IPS DF 19.7 (cell line): Measurements from ENCODE around the gene LMAN1L.

Experiments
- DNase-seq: peaks from one replicate; pipeline ENCODE4 v3.0.0-alpha.2; 2013; ENCODE audit warnings: low read depth, low spot score

Gene LMAN1L

GRCh38 chr15:74794248-74794969, 18.2 kb upstream of the LMAN1L start:
- no peak for DNase-seq

GRCh38 chr15:74794970-74795349, 17.7 kb upstream of the LMAN1L start:
- no peak for DNase-seq

- no peak for DNase-seq
Observed at GRCh38 chr15:74795966-74796625, 16.5 kb upstream of the LMAN1L start.

- no peak for DNase-seq
Observed at GRCh38 chr15:74798388-74799254, 14.0 kb upstream of the LMAN1L start.

GRCh38 chr15:74799255-74799855, 13.3 kb upstream of the LMAN1L start:
- DNase-seq = no peak

- no peak for DNase-seq
Observed at GRCh38 chr15:74799856-74800558, 12.6 kb upstream of the LMAN1L start.

DNA sequence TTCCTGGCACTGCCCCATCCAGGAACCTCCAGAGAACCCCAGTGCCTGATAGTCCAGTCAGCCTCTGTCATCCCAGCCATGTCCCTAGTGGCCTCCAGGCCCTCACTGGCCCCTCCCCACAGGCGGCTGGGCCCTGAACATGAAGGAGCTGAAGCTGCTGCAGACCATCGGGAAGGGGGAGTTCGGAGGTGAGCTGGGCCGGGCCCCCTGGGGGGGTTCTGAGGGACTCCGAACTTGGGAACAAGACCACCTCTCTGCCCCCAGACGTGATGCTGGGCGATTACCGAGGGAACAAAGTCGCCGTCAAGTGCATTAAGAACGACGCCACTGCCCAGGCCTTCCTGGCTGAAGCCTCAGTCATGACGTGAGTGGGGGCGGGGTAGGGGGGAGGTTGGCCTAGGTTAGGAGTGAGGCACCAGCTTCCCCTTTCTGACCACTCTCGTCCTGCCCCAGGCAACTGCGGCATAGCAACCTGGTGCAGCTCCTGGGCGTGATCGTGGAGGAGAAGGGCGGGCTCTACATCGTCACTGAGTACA, 12.0 kb upstream of the LMAN1L start:
- no peak for DNase-seq

GRCh38 chr15:74801311-74801997, 11.2 kb upstream of the LMAN1L start:
- DNase-seq = no peak

DNA sequence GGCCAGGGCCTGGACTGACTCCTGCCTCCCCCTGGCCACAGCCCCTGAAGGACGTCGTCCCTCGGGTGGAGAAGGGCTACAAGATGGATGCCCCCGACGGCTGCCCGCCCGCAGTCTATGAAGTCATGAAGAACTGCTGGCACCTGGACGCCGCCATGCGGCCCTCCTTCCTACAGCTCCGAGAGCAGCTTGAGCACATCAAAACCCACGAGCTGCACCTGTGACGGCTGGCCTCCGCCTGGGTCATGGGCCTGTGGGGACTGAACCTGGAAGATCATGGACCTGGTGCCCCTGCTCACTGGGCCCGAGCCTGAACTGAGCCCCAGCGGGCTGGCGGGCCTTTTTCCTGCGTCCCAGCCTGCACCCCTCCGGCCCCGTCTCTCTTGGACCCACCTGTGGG, 10.3 kb upstream of the LMAN1L start:
- DNase-seq = no peak

GRCh38 chr15:74802862-74803447, 9.7 kb upstream of the LMAN1L start:
- DNase-seq = no peak

DNA sequence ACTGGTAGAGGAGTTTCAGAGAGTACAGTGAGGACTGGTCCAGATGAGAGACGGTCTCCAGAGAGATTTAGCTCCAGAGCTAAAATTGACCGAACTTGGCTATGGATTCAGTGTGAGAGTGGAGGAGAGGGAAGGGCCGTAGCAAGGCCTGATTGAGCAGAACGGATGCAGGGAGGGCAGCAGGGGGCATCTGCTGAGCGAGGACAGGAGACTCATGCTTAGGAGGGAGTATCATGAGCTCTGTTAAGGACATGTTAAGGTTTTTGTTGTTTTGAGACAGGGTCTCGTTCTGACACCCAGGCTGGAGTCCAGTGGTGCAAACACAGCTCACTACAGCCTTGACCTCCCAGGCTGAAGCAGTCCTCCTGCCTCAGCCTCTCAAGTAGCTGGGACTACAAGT, 7.7 kb upstream of the LMAN1L start:
- DNase-seq = no peak

DNA sequence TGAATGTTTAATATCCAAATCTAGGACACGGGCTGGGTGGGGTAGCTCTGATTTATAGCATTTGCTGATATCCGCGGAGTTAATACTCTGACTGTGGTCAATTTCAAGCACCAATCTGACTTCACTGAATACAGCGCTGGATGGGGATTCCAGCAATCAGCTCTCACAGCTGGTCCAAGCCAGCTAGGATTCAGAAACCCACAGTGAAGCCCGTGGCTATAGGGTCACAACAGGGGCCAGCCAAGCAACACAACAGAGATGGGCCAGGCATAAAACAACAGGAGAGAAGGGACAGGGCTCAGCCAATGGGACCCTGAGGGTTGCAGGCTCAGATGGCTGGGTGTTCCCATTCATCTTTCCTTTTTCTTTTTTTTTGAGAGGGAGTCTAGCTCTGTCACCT, 5.4 kb upstream of the LMAN1L start:
- no peak for DNase-seq

DNA sequence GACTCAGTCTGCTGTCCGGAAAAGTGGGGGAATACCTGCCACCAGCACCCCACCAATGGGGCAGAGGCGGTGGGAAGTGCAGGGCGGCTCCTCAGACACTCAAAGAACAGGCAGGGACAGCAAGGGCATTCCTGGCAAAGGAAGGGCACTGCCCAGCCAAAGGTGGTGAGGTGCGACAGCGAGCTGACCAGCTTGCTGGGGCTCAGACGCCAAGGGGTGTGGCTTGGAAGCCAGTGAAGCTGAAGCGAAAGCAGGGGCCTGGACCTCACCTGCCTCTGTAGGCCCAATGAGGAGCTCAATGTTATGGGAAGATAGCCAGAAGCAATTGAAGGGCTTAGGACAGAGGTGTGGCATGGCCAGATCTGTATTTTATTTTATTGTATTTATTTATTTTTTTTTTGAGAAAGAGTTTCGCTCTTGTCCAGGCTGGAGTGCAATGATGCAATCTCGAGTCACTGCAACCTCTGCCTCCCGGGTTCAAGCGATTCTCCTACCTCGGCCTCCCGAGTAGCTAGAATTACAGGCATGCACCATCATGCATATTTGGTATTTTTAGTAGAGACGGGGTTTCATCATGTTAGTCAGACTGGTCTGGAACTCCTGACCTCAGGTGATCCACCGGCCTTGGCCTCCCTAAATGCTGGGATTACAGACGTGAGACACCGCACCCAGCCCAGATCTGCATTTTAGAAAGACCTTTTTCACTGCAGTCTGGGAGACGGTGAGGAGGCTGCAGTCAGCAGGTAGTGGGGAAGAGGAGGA, 4.4 kb upstream of the LMAN1L start:
- DNase-seq = no peak

- no peak for DNase-seq
Observed at GRCh38 chr15:74808840-74809229, 3.8 kb upstream of the LMAN1L start.

- no peak for DNase-seq
Observed at GRCh38 chr15:74809242-74809641, 3.4 kb upstream of the LMAN1L start.

DNA sequence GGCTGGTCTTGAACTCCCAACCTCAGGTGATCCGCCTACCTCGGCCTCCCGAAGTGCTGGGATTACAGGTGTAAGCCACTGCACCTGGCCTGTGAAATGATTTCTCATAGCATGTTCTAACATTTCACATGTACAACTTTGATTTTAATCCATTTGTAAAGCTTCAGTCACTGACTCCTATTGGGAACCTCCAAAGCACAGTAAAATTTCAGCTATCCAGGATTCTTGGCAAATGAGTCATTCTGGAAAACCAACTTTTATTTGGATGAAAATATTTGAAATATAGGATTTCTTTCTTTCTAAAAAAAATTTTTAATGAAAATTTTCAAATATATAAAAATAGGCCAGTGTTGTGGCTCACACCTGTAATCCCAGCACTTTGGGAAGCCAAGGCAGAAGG, 2.7 kb upstream of the LMAN1L start:
- no peak for DNase-seq

GRCh38 chr15:74815121-74815934, 2.7 kb downstream of the LMAN1L start:
- no peak for DNase-seq

DNA sequence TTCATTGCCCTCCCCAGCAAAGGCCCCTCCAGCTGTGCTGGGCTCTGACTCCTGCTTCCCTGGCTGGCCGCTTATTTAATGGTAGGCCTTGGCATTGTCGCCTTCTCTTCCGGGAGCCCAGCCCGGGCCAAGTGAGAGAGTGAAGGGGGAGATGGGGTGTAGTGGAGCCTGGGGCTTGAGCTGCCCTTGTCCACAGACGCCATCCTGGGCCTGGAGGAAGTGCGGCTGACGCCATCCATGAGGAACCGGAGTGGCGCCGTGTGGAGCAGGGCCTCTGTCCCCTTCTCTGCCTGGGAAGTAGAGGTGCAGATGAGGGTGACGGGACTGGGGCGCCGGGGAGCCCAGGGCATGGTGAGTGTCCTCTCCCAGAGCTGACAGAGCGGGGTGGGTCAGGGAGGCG, 3.3 kb downstream of the LMAN1L start:
- no peak for DNase-seq
